Activated T-cell treated with anti-CD3 and anti-CD28 coated beads, Interleukin-2, amount 50 U/mL, for 72 hours (primary cell): ENCODE results near the gene STAB1. TPM values are rescaled to one million over a fixed set of nuclear protein-coding genes. Genes with fewer than 3 reads are reported as not detected.

ENCODE experiments used
- ATAC-seq, 2 donors: fragments of 150-1000 bp; cut with Tn5 transposase; replicated peaks in 1 of 2; 2 replicates each; pipeline ENCODE4 v1.10.0; 2021; ENCODE audit warnings: moderate library complexity in 2 of 2, mild to moderate bottlenecking in 1 of 2
- DNase-seq, 2 donors: peaks; one replicate each; pipeline ENCODE4 v3.0.0; 2021 to 2022; ENCODE audit warnings: mixed read lengths in 1 of 2
- H3K27ac Mint-ChIP-seq: one replicate; pipeline ENCODE4 v1.8.0; 2022; ENCODE audit warnings: mild to moderate bottlenecking, moderate library complexity, mixed read lengths
- H3K27me3 Mint-ChIP-seq: one replicate; pipeline ENCODE4 v1.8.0; 2022; ENCODE audit warnings: low read depth, mixed read lengths
- H3K36me3 Mint-ChIP-seq, 2 donors: one replicate each; pipeline ENCODE4 v1.8.0; 2022; ENCODE audit warnings: mixed read lengths in 2 of 2, mild to moderate bottlenecking in 1 of 2; ENCODE audit not compliant: insufficient read depth in 2 of 2
- H3K4me1 Mint-ChIP-seq: one replicate; pipeline ENCODE4 v1.8.0; 2022; ENCODE audit warnings: low read depth, mixed read lengths
- H3K4me3 Mint-ChIP-seq, 2 donors: one replicate each; pipeline ENCODE4 v1.8.0; 2022; ENCODE audit warnings: mild to moderate bottlenecking in 2 of 2, mixed read lengths in 2 of 2, moderate library complexity in 2 of 2
- H3K9me3 Mint-ChIP-seq, 2 donors: one replicate each; pipeline ENCODE4 v1.8.0; 2022; ENCODE audit warnings: mixed read lengths in 2 of 2
- total RNA-seq, 2 donors: library from RNA; stranded (reverse); gene quantifications; one replicate each; pipeline ENCODE4 v1.2.3, GENCODE V29; 2022

Gene STAB1
- total RNA-seq, 2 donors from 2014 or later: 0.12 to 0.19 TPM

GRCh38 chr3:52557011-52557960 lies 62.1 kb downstream of the STAB1 start:
- ATAC-seq: no peak
- Mint-ChIP-seq H3K27me3 (no peaks in the 10 kb centered on the region), H3K9me3 (no peaks in the 10 kb centered on the region), H3K27ac (no peak overlapping the region), H3K4me3 (no peak overlapping the region), H3K36me3 (peaks cover 11 to 27% of the 10 kb centered on the region in 2 donors), H3K4me1 (no peaks in the 10 kb centered on the region)
- no peak for DNase-seq

GRCh38 chr3:52558436-52558835 lies 63.3 kb downstream of the STAB1 start:
- H3K9me3 Mint-ChIP-seq: no peaks in the 10 kb centered on the region
- no peak overlapping the region for H3K27ac Mint-ChIP-seq
- no peaks in the 10 kb centered on the region for H3K4me1 Mint-ChIP-seq
- DNase-seq (no peak), ATAC-seq (no peak)
- H3K27me3 Mint-ChIP-seq: no peaks in the 10 kb centered on the region
- no peak overlapping the region for H3K4me3 Mint-ChIP-seq
- H3K36me3 Mint-ChIP-seq: peaks cover 15 to 34% of the 10 kb centered on the region in 2 donors

GRCh38 chr3:52561028-52561747 lies 66.0 kb downstream of the STAB1 start:
- no peak overlapping the region for H3K4me3 Mint-ChIP-seq

GRCh38 chr3:52563984-52564383 lies 68.8 kb downstream of the STAB1 start:
- Mint-ChIP-seq H3K4me3 (no peak overlapping the region), H3K9me3 (no peaks in the 10 kb centered on the region), H3K4me1 (no peaks in the 10 kb centered on the region), H3K27me3 (no peaks in the 10 kb centered on the region), H3K27ac (no peak overlapping the region), H3K36me3 (peaks cover 13 to 25% of the 10 kb centered on the region in 2 donors)
- ATAC-seq: no peak
- no peak for DNase-seq

More at GRCh38 chr3:52561028-52561747, 66.0 kb downstream of the STAB1 start:
- DNase-seq (no peak), ATAC-seq (no peak)
- Mint-ChIP-seq H3K4me1 (no peaks in the 10 kb centered on the region), H3K9me3 (no peaks in the 10 kb centered on the region), H3K27ac (no peak overlapping the region), H3K27me3 (no peaks in the 10 kb centered on the region), H3K36me3 (peaks cover 12 to 32% of the 10 kb centered on the region in 2 donors)

- ATAC-seq (no peak), DNase-seq (no peak)
- no peaks in the 10 kb centered on the region for H3K4me1 Mint-ChIP-seq
- H3K27ac Mint-ChIP-seq: no peak overlapping the region
- no peaks in the 10 kb centered on the region for H3K9me3 Mint-ChIP-seq
- H3K4me3 Mint-ChIP-seq: no peak overlapping the region
- peaks cover 3 to 5% of the 10 kb centered on the region in 2 donors for H3K36me3 Mint-ChIP-seq
- H3K27me3 Mint-ChIP-seq: no peaks in the 10 kb centered on the region
Measured at GRCh38 chr3:52568069-52568468, 72.9 kb downstream of the STAB1 start.

GRCh38 chr3:52570076-52570475 lies 74.9 kb downstream of the STAB1 start:
- H3K27ac Mint-ChIP-seq: no peak overlapping the region
- H3K27me3 Mint-ChIP-seq: no peaks in the 10 kb centered on the region
- H3K4me3 Mint-ChIP-seq: no peak overlapping the region

GRCh38 chr3:52572221-52572620 lies 77.1 kb downstream of the STAB1 start:
- no peaks in the 10 kb centered on the region for H3K4me1 Mint-ChIP-seq
- H3K4me3 Mint-ChIP-seq: no peak overlapping the region
- no peaks in the 10 kb centered on the region for H3K9me3 Mint-ChIP-seq
- DNase-seq (no peak), ATAC-seq (no peak)
- peaks cover 6 to 16% of the 10 kb centered on the region in 2 donors for H3K36me3 Mint-ChIP-seq
- no peak overlapping the region for H3K27ac Mint-ChIP-seq
- no peaks in the 10 kb centered on the region for H3K27me3 Mint-ChIP-seq

More at GRCh38 chr3:52570076-52570475, 74.9 kb downstream of the STAB1 start:
- Mint-ChIP-seq H3K36me3 (peaks cover 6% of the 10 kb centered on the region in 2 donors), H3K4me1 (no peaks in the 10 kb centered on the region), H3K9me3 (no peaks in the 10 kb centered on the region)
- DNase-seq (no peak), ATAC-seq (no peak)

Other genes starting within 250 kb of the STAB1 start
- gene PPM1M, start 249.6 kb upstream of the STAB1 start, total RNA-seq: 100 to 1,000 TPM; 119 to 121 TPM
- 100 to 1,000 TPM; 113 to 120 TPM for gene WDR82, start 216.7 kb upstream of the STAB1 start, total RNA-seq
- 10 to 100 TPM; 21.5 to 25.4 TPM for gene GLYCTK, start 207.5 kb upstream of the STAB1 start, total RNA-seq
- 10 to 100 TPM; 31.4 to 32.4 TPM for gene DNAH1, start 179.0 kb upstream of the STAB1 start, total RNA-seq
- 100 to 1,000 TPM in 1 of 2 donors, 10 to 100 TPM in 1; 98.6 to 103 TPM for gene BAP1, start 85.3 kb upstream of the STAB1 start, total RNA-seq
- gene PHF7, start 84.7 kb upstream of the STAB1 start, total RNA-seq: 10 to 100 TPM; 27.3 to 29.0 TPM
- gene SEMA3G, start 50.2 kb upstream of the STAB1 start, total RNA-seq: under 1 TPM; 0.16 to 0.36 TPM
- 10 to 100 TPM; 10.8 to 14.4 TPM for gene TNNC1, start 41.3 kb upstream of the STAB1 start, total RNA-seq
- gene NISCH, start 39.7 kb upstream of the STAB1 start, total RNA-seq: 10 to 100 TPM; 80.2 to 81.7 TPM
- 10 to 100 TPM; 23.5 to 24.3 TPM for gene NT5DC2, start 38.5 kb downstream of the STAB1 start, total RNA-seq
- 1 to 10 TPM; 7.4 to 8.9 TPM for gene UQCC5, start 41.3 kb downstream of the STAB1 start, total RNA-seq
- gene PBRM1, start 190.6 kb downstream of the STAB1 start, total RNA-seq: 10 to 100 TPM; 66.2 to 66.7 TPM
- gene GNL3, start 190.7 kb downstream of the STAB1 start, total RNA-seq: 100 to 1,000 TPM; 131 to 158 TPM
- gene GLT8D1, start 210.5 kb downstream of the STAB1 start, total RNA-seq: 10 to 100 TPM; 37.8 to 38.3 TPM
- gene SPCS1, start 210.8 kb downstream of the STAB1 start, total RNA-seq: 100 to 1,000 TPM; 100 to 111 TPM